ENCODE measurements around the gene NNMT.

DNA sequence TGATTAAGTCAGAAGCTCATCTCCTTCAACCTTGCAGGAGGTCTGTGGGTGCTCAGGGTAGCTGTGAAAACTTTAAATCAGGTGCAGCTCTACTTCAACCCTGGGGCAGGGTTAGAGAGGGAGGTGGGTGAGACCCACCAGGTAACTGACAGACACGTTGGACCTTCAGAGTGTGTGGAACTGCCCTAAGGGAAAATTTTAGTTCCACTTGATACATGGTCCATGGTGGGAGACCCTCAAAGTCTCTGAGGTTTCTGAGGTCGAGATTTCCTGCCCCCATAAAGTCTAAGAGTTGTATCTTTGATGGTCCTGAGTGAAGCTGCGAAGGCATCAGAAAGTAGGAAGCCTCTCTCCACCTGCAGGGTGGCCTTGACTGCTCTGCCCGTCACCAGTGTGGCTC lies 23.9 kb upstream of the NNMT start:
- TF ChIP-seq, protein P1, sequence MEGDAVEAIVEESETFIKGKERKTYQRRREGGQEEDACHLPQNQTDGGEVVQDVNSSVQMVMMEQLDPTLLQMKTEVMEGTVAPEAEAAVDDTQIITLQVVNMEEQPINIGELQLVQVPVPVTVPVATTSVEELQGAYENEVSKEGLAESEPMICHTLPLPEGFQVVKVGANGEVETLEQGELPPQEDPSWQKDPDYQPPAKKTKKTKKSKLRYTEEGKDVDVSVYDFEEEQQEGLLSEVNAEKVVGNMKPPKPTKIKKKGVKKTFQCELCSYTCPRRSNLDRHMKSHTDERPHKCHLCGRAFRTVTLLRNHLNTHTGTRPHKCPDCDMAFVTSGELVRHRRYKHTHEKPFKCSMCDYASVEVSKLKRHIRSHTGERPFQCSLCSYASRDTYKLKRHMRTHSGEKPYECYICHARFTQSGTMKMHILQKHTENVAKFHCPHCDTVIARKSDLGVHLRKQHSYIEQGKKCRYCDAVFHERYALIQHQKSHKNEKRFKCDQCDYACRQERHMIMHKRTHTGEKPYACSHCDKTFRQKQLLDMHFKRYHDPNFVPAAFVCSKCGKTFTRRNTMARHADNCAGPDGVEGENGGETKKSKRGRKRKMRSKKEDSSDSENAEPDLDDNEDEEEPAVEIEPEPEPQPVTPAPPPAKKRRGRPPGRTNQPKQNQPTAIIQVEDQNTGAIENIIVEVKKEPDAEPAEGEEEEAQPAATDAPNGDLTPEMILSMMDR (IDR thresholded peaks at IDR 0.05 in 4 of 5, conservative IDR thresholded peaks at IDR 0.05 in 1 of 5), result no peak
- TF ChIP-seq POLR2A (IDR thresholded peaks at IDR 0.05), result no peak

Data from gastrocnemius medialis (tissue), 4 donors.